GM18868 (cell line): ENCODE measurements around the gene DAZ3.
"Not testable (repeated sequence)": the region's sequence is repeated elsewhere in the genome, so short reads cannot be mapped to it uniquely, and the experiment has no call there.

ENCODE experiments used
- ATAC-seq: cut with Tn5 transposase; IDR thresholded peaks from one replicate; pipeline ENCODE4 v1.9.1; 2021; ENCODE audit warnings: mild to moderate bottlenecking, moderate library complexity; ENCODE audit not compliant: unreplicated experiment

DAZ3 gene, protein sequence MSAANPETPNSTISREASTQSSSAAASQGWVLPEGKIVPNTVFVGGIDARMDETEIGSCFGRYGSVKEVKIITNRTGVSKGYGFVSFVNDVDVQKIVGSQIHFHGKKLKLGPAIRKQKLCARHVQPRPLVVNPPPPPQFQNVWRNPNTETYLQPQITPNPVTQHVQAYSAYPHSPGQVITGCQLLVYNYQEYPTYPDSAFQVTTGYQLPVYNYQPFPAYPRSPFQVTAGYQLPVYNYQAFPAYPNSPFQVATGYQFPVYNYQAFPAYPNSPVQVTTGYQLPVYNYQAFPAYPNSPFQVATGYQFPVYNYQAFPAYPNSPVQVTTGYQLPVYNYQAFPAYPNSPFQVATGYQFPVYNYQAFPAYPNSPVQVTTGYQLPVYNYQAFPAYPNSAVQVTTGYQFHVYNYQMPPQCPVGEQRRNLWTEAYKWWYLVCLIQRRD

DNA sequence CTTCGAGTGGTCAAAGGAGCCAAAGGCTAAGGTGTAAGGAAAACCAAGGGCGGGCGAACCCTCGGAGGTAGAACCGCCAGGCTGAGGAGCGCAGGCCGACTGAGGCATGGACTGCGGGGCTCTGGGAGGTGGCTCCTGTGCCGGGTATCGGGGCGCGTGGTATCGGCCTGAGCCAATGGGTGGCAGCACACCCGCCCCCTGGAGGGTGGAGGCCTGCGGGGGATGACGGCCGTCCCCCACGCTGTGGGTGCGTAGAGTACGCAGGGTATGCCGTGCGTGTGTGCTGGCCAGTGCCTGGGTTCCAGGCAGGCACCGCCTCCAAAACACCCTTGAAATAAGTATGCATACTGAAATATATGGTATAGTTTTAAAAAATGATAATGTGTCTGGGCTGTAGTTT, at the start of gene DAZ3:
TSS of gene DAZ3 (minus strand) at position 101 of the 400 bp plus-strand sequence. CDS start 208 bp downstream, outside the sequence.
- not testable (repeated sequence) for ATAC-seq

DNA sequence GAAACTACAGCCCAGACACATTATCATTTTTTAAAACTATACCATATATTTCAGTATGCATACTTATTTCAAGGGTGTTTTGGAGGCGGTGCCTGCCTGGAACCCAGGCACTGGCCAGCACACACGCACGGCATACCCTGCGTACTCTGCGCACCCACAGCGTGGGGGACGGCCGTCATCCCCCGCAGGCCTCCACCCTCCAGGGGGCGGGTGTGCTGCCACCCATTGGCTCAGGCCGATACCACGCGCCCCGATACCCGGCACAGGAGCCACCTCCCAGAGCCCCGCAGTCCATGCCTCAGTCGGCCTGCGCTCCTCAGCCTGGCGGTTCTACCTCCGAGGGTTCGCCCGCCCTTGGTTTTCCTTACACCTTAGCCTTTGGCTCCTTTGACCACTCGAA, 20.4 kb upstream of the DAZ3 start, which contains the start of gene DAZ4:
TSS of gene DAZ4 (plus strand) at position 301 of the 400 bp plus-strand sequence. CDS start 208 bp downstream, outside the sequence.
- not testable (repeated sequence) for ATAC-seq

DNA sequence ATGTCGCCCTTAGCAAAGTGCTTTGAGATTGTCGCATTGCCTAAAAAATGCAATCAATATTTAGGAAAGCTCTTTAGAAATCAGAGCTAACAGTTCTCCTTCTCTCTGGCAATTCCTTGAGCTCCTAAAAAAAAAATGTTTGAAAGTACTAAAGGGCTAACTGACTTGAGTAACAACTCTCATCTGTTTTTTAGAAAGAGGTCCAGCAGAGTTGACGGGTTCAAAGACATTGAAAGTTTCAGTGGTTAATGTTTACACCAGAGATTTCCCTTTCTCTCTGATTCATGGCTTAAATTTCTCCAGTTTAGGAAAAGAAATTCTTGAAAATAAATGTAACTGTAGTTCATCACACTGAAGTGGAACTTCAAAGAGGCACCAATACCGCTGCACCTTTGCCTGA, 11.9 kb upstream of the DAZ3 start:
- not testable (repeated sequence) for ATAC-seq

DNA sequence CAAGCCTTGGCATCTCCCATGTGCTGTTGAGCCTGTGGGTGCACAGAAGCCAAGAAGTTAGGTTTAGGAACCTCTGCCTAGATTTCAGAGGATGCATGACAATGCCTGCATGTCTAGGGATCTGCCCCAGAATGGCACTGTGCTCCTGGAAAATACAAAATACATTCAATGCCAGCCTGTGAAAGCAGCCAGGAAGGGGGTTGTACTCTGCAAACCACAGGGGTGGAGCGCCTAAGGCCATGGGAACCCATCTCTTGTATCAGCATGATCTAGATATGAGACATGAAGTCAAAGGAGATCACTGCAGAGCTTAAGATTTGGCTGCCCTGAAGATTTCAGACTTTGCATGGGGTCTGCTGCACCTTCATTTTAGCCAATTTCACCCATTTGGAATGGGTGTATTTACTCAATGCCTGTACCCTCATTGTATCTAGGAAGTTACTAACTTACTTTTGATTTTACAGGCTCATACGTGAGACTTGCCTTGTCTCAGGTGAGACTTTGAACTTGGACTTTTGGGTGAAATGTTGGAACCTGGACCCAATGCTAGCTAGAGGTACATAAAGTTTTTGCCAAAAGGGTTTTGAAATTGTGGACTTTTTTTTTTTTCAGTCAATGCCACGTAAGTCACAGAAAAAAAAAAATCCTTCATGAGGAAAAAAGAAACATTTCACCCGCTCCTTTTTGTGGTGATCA, 11.1 kb upstream of the DAZ3 start:
- not testable (repeated sequence) for ATAC-seq

DNA sequence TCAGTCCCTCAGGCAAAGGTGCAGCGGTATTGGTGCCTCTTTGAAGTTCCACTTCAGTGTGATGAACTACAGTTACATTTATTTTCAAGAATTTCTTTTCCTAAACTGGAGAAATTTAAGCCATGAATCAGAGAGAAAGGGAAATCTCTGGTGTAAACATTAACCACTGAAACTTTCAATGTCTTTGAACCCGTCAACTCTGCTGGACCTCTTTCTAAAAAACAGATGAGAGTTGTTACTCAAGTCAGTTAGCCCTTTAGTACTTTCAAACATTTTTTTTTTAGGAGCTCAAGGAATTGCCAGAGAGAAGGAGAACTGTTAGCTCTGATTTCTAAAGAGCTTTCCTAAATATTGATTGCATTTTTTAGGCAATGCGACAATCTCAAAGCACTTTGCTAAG, 8.6 kb upstream of the DAZ3 start:
- not testable (repeated sequence) for ATAC-seq
